GM12864 (cell line): ENCODE results near the gene PITHD1.
"Not testable (repeated sequence)": the region's sequence is repeated elsewhere in the genome, so short reads cannot be mapped to it uniquely, and the experiment has no call there.

Experiments used
- DNase-seq: peaks from one replicate; pipeline ENCODE4 v3.0.0-alpha.2; 2011; ENCODE audit warnings: low read depth
- H3K4me3 ChIP-seq: 2 replicates; pipeline ENCODE4 v1.5.1; 2011; ENCODE audit warnings: mild to moderate bottlenecking, low read depth, low read length, control low read depth
- CTCF ChIP-seq: IDR thresholded peaks from 2 replicates; pipeline ENCODE4 v1.5.1; 2011; ENCODE audit warnings: low read depth, mild to moderate bottlenecking, moderate library complexity, low read length, control low read depth, inconsistent platforms; ENCODE audit errors: missing control alignments

PITHD1 gene

GRCh38 chr1:23800400-23801337 lies 22.5 kb downstream of the PITHD1 start, which contains the start of gene GALE:
Gene GALE (minus strand): TSS chr1:23800754. CDS start chr1:23799007, 1,747 bp downstream.
- no peak for TF ChIP-seq CTCF
- H3K4me3 ChIP-seq, result peak within 1 kb of the TSS; percentile 91
- peak; percentile 85 for DNase-seq

- peak overlapping the region; percentile 91 for H3K4me3 ChIP-seq
- no peak for DNase-seq
- no peak for TF ChIP-seq CTCF
Observed at GRCh38 chr1:23801338-23801748, 23.1 kb downstream of the PITHD1 start.

GRCh38 chr1:23801876-23802275 lies 23.7 kb downstream of the PITHD1 start:
- no peak overlapping the region; the same call in 1 of the 2 replicates for H3K4me3 ChIP-seq
- no peak for TF ChIP-seq CTCF
- DNase-seq, result no peak

GRCh38 chr1:23802809-23803342 lies 24.7 kb downstream of the PITHD1 start:
- not testable (repeated sequence) for H3K4me3 ChIP-seq, DNase-seq

- DNase-seq, result no peak
- H3K4me3 ChIP-seq, result no peak overlapping the region
- no peak for TF ChIP-seq CTCF
Observed at GRCh38 chr1:23803674-23804073, 25.5 kb downstream of the PITHD1 start.

- peak; percentile 25 for TF ChIP-seq CTCF
- no peak for DNase-seq
- H3K4me3 ChIP-seq, result no peak overlapping the region
Observed at GRCh38 chr1:23804183-23804835, 26.1 kb downstream of the PITHD1 start.

- H3K4me3 ChIP-seq, result no peak overlapping the region
- no peak for DNase-seq
- TF ChIP-seq CTCF, result no peak
Observed at GRCh38 chr1:23805025-23805424, 26.8 kb downstream of the PITHD1 start.
